Ishikawa (cell line): Measurements from ENCODE around the gene LRRC2.

ENCODE experiments used
- CEBPB ChIP-seq: IDR thresholded peaks from 2 replicates; pipeline ENCODE4 v1.6.1; 2012
- CREB1 ChIP-seq: IDR thresholded peaks from 2 replicates; pipeline ENCODE4 v1.6.1; 2012; ENCODE audit warnings: low read depth
- EGR1 ChIP-seq: IDR thresholded peaks from 2 replicates; pipeline ENCODE4 v1.6.1; 2012
- EP300 ChIP-seq: IDR thresholded peaks from 2 replicates; pipeline ENCODE4 v1.6.1; 2012; ENCODE audit warnings: borderline replicate concordance
- FOXM1 ChIP-seq: IDR thresholded peaks from 2 replicates; pipeline ENCODE4 v1.6.1; 2012; ENCODE audit warnings: low read depth, borderline replicate concordance
- NFIC ChIP-seq: IDR thresholded peaks from 2 replicates; pipeline ENCODE4 v1.6.1; 2012
- RAD21 ChIP-seq: IDR thresholded peaks from 2 replicates; pipeline ENCODE4 v1.6.1; 2012; ENCODE audit warnings: low read depth
- REST ChIP-seq: IDR thresholded peaks from 2 replicates; pipeline ENCODE4 v1.6.1; 2012; ENCODE audit warnings: low read depth, mild to moderate bottlenecking
- TAF1 ChIP-seq: IDR thresholded peaks from 2 replicates; pipeline ENCODE4 v1.6.1; 2012; ENCODE audit warnings: low read depth, mild to moderate bottlenecking
- TCF12 ChIP-seq: IDR thresholded peaks from 2 replicates; pipeline ENCODE4 v1.6.1; 2012; ENCODE audit warnings: low read depth
- TEAD4 ChIP-seq: IDR thresholded peaks from 2 replicates; pipeline ENCODE4 v1.6.1; 2012
- YY1 ChIP-seq: IDR thresholded peaks from 2 replicates; pipeline ENCODE4 v1.6.1; 2012; ENCODE audit warnings: low read depth
- ZBTB7A ChIP-seq: IDR thresholded peaks from 2 replicates; pipeline ENCODE4 v1.6.1; 2012; ENCODE audit warnings: low read depth
- TF ChIP-seq, protein P1 (sequence below): IDR thresholded peaks from 2 replicates; pipeline ENCODE4 v1.6.1; 2012
- TF ChIP-seq, protein P2 (sequence below): IDR thresholded peaks from 2 replicates; pipeline ENCODE4 v1.6.1; 2012

LRRC2 gene

DNA sequence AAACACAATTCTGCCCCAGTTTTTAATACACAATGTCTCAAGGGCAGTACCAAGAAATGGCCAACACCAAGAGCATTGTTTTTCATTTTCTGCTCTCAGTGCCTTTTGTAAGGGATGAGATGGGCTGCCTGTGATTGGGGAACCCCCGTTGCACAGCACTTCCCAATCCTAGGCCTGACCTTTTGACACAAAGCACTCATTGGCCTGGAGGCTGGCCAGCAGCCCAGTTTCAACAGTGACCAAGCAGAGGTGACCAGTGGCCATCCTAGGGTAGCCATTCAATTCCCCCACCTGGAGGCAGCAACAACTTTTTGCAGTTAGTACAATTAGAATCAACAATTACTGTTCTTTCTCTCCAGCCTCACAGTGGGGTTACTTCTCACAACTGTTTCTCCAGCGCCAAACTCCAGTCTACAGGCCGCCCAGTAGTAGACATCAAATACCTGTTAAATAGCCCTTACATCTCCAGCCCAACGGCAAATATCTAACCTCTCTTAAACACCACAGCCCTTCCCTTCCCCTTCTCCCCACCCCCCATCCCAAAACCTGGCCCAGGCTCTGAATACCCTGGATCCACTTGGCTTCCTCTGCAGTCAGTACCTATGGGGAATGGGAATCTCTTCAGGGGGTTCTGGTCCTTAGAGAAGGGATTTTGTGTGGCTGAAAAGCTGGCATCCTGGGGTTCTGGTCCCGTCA is 8.9 kb upstream of the LRRC2 start:
- TF ChIP-seq CREB1 (no peak), TAF1 (no peak), REST (no peak), ZBTB7A (no peak), FOXM1 (no peak), TEAD4 (no peak), EP300 (no peak), NFIC (no peak), TCF12 (no peak)
- TF ChIP-seq, protein P1, sequence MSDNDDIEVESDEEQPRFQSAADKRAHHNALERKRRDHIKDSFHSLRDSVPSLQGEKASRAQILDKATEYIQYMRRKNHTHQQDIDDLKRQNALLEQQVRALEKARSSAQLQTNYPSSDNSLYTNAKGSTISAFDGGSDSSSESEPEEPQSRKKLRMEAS = no peak

- TF ChIP-seq EGR1 (no peak), NFIC (peak; percentile 90), TEAD4 (peak; percentile 50), FOXM1 (no peak), EP300 (peak; percentile 63; the same call in 1 of the 2 replicates), TCF12 (peak; percentile 74), TAF1 (no peak), ZBTB7A (no peak), CREB1 (no peak)
Measured at GRCh38 chr3:46574243-46574646, 8.1 kb upstream of the LRRC2 start.

DNA sequence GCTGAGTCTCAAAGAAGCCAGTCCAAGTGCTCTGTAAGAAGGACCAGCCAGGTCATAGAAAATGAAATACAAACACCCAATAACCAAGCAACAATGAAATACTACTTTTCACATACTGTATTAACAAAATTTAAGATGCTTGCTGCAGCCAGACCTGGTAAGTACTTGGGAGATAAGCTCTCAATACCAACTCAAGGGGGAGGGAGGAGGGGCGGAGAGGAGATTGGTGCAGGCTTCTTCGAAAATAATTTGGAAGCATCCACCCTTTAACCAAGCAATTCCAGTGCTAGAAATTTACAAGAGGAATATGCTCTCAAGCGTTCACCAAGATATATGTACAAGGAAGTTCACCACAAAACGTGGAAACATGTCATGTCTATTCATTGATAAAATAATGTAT is 7.6 kb upstream of the LRRC2 start:
- TF ChIP-seq YY1 = no peak

DNA sequence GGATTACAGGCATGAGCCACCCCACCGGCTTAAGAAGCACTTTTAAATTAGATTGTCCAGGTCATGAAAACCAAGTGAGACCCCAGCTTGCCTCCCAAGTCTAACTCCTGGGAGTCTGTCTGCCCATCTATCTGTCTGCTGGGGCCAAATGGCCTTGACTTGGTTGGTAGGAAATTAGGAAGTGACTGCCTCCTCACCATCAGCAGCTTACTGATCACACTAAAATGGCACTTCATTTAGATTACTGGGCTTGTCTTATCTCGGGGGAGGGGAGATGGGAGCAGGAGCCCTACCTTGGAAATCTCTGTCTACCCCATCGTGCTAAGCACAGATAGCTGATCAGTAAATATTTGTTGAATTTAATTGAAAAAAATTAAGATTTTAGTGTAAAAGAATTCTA is 5.6 kb upstream of the LRRC2 start:
- no peak for TF ChIP-seq EGR1
- TF ChIP-seq FOXM1 = no peak
- TF ChIP-seq TAF1 = no peak
- TF ChIP-seq REST = no peak
- no peak for TF ChIP-seq TEAD4
- no peak for TF ChIP-seq ZBTB7A
- TF ChIP-seq, protein P1 = no peak
- no peak for TF ChIP-seq YY1
- no peak for TF ChIP-seq CREB1
- TF ChIP-seq TCF12 = no peak
- TF ChIP-seq CEBPB = no peak
- TF ChIP-seq RAD21 = no peak
- TF ChIP-seq EP300 = no peak
- TF ChIP-seq, protein P2, sequence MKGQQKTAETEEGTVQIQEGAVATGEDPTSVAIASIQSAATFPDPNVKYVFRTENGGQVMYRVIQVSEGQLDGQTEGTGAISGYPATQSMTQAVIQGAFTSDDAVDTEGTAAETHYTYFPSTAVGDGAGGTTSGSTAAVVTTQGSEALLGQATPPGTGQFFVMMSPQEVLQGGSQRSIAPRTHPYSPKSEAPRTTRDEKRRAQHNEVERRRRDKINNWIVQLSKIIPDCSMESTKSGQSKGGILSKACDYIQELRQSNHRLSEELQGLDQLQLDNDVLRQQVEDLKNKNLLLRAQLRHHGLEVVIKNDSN = no peak
- TF ChIP-seq NFIC = no peak

- TF ChIP-seq, protein P1 = no peak
- TF ChIP-seq REST = no peak
Measured at GRCh38 chr3:46565607-46566039, 479 bp downstream of the LRRC2 start.

GRCh38 chr3:46565077-46565476 is 1.0 kb downstream of the LRRC2 start:
- no peak for TF ChIP-seq ZBTB7A
- TF ChIP-seq YY1 = no peak
- no peak for TF ChIP-seq EP300
- TF ChIP-seq, protein P1 = no peak
- TF ChIP-seq CREB1 = no peak
- no peak for TF ChIP-seq REST
- no peak for TF ChIP-seq RAD21
- TF ChIP-seq TAF1 = no peak
- no peak for TF ChIP-seq TCF12
- TF ChIP-seq EGR1 = no peak
- no peak for TF ChIP-seq CEBPB
- TF ChIP-seq FOXM1 = no peak
- TF ChIP-seq, protein P2 = no peak
- no peak for TF ChIP-seq TEAD4
- no peak for TF ChIP-seq NFIC
